HG03060 (cell line): ENCODE results near the gene BACH2.

ENCODE experiments used
- ATAC-seq: cut with Tn5 transposase; IDR thresholded peaks from one replicate; pipeline ENCODE4 v1.9.1; 2021; ENCODE audit warnings: low read depth, moderate number of reproducible peaks; ENCODE audit not compliant: unreplicated experiment

Gene BACH2

GRCh38 chr6:90106449-90106848 is 190.2 kb downstream of the BACH2 start:
- ATAC-seq: no peak

- no peak for ATAC-seq
Observed at GRCh38 chr6:90105506-90106170, 191.0 kb downstream of the BACH2 start.

DNA sequence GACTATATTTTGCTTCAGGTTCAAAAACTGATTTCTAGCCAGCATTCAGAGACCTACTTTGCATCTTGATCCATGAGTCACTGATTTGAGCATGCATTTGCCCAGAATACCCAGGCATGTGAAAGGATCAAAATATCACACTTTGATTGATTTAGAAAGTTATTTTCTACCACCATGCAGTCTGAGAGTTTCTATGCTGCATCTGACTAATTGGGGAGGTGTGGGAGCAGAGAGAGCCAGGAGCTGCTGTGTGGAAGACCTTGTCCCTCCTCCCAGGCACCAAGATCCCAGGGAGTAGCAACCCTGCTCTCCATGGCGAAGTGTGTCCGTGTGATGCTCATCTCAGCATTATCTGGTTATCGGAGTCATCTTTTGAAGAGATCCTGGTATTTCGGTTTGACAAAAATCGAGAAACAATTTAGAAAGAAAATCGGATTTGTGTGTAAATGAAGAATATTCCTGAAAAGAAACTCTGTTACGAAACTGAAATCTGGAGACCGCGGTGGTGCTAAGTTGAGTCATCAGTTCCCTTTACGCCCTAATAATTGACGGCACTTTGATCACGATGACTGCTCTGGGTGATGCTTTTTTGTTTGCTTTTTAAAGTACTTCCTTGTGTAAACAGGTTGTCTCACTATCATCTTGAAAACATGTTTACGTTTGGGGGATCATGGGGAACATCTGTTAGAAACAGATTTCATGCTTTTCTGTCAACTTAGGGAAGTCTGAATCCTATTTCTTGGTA is 193.4 kb downstream of the BACH2 start:
- ATAC-seq: peak; percentile 57

DNA sequence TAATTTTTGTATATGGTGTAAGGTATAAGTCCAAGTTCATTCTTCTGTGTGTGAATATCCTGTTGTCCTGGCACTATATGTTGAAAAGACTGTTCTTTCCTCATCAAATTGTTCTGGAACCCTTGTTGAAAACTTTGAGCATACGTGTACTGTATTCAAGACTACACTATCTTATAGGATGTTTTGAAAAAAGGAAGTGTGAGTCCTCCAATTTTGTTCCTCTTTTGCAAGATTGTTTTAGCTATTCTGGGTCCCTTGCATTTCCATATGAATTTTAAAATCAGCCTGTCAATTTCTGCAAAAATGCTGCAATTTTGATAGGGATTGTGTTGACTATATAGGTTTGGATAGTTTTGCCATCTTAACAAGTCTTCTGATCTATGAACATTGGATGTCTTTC is 195.2 kb downstream of the BACH2 start:
- ATAC-seq: no peak

DNA sequence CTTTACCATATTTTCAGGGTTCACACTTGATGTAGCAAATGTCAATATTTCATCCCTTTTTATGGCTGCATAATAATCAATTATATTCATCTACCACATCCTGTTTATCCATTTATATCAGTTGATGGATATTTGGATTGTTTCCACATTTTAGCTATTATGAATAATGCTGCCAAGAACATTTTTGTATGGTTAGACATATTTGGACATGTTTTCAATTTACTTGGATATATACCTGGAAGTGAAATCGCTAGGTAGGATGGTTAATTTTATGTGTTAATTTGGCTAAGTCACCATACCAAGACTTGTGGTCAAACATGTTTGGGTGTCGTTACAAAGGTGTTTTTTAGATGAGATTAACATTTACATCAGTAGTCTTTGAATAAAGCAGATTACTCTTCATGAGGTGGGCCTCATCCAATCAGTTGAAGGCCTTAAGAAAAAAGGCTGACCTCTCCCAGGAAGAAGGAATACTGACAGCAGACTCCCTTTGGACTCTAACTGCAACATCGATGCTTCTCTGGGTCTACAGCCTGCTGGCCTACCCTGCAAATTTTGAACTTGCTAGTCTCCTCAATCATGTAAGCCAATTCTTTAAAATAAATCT is 196.5 kb downstream of the BACH2 start:
- no peak for ATAC-seq

DNA sequence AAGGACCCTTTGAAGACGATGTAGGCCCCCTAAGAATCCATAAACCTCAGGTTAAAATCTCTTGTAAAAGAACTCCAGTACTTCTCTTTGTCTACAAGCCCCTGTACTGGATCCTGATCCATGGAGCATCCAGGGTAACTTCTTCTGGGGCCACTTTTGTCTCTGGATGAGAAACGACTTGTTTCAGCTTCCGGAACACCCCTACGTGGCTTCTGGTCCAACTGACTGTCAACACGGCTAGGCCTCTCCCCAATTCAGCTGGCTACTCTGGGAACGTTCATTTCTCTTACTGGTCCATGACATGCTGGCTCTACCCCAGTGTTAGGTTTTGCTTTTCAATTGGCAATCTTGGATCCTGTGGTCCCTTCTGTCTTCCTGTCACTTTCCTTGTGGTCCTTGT is 198.0 kb downstream of the BACH2 start:
- no peak for ATAC-seq

GRCh38 chr6:90098001-90098531 is 198.6 kb downstream of the BACH2 start:
- ATAC-seq: no peak

- ATAC-seq: no peak
Observed at GRCh38 chr6:90097356-90097755, 199.3 kb downstream of the BACH2 start.

DNA sequence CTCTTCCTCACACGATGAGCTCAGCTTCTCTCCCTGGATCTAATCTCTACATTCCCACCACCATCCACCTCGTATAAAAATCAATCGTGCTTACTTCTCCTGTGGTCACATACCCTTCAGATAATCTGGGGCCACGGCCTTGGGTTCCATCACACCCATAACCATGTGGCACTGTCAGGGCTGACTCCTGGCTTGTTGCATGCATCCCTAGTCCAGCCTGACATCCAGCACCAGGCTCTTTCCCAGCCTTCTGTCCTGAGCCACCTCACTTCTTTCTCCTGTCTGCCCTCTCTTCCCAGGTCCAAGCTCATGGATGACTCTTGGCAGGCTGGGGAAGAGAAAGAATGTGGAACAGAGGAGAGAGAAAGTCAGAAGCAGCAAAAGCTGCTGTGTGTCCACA is 199.8 kb downstream of the BACH2 start:
- no peak for ATAC-seq

DNA sequence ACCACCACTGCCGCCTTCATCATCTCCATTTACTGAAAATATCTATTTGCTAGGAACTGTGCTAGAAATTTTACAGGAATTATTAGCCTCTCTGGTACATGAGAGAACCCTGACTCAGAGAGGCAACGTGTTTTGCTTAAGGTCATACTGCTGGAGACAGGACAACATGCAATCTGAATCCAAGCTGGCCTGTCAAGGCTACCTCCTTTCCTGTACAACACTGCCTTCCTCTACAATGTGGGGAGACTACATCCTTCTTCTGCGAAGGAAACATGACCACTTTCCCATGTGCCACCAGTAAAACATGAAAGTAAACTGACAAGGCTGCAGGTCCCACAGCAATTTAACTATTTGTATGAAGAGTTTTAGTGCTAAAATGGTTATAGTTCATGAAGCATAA is 200.9 kb downstream of the BACH2 start:
- ATAC-seq: no peak

DNA sequence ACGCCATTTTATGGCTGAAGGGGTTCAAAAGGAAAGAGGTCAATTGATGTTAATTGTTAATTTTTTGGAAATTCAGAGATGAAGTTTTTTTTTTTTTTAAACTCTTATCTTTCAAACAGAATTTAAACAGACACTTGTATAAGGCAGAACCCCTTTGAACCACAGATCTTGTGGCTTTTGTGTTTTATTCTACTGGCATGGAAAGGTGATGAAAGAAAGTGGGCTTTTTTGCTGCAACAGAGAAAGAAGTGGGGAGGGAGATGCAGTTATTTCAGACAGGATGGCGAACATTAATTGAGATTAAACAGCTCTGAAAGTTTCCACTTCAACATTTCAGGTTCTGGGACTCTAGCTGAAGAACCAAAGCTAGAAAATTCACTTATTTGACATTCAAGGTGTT is 201.5 kb downstream of the BACH2 start:
- no peak for ATAC-seq

GRCh38 chr6:90093558-90094073 is 203.0 kb downstream of the BACH2 start:
- no peak for ATAC-seq

GRCh38 chr6:90090866-90091265 is 205.8 kb downstream of the BACH2 start:
- ATAC-seq: no peak

GRCh38 chr6:90088009-90088408 is 208.6 kb downstream of the BACH2 start:
- no peak for ATAC-seq

GRCh38 chr6:90087106-90087833 is 209.4 kb downstream of the BACH2 start:
- ATAC-seq: no peak

- no peak for ATAC-seq
Observed at GRCh38 chr6:90086517-90086916, 210.1 kb downstream of the BACH2 start.

DNA sequence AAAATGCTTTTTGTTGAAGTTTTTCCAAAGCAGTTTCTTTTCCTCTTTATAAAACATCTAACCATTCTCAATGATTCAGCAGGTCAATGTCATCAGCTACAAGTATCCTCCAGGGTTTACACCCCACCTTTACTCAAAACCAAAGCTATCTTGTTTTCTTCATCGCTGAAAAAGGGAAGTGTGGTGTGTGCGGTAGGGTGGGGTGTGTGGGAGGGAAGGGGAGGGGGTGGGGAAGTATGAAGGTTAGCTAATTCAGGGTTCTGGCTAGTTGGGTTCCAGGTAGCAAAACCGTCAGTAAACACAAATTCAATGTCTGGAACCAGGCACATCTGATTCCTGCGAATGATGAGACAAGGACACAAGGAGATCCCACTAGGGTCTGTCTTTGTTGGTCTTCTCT is 212.8 kb downstream of the BACH2 start:
- peak; percentile 49 for ATAC-seq

- ATAC-seq: no peak
Observed at GRCh38 chr6:90082847-90083246, 213.8 kb downstream of the BACH2 start.

- ATAC-seq: peak; percentile 48
Observed at GRCh38 chr6:90080876-90081481, 215.7 kb downstream of the BACH2 start.
